K562 (cell line): Measurements from ENCODE around the gene DNAH3. TPM values are rescaled to one million over a fixed set of nuclear protein-coding genes. Genes with fewer than 3 reads are reported as not detected.

ENCODE experiments used
- ATAC-seq: fragments of 200-7000 bp; cut with Tn5 transposase; 3 replicates; pipeline ENCODE4 v1.9.1; 2020; ENCODE audit warnings: moderate library complexity
- BruUV-seq: library from RNA; stranded (reverse); fragments of 400-500 nt; replicated peaks from 2 replicates; lab custom pipeline; 2021; lab: Mats Ljungman, UMichigan
- CTCF ChIA-PET: fragments of 300-600 bp; formaldehyde crosslinking; extraction: SDS; loops from one replicate; lab custom pipeline; 2021; ENCODE audit warnings: low intra/inter-chr PET ratio; lab: Yijun Ruan, JAX
- POLR2A ChIA-PET: fragments of 300-600, 350-650 bp; sonication (Branson Sonifier 250); formaldehyde crosslinking; extraction: SDS; loops from one replicate; lab custom pipeline; 2021; ENCODE audit warnings: antibody characterized with exemption, inconsistent platforms; lab: Yijun Ruan, JAX
- DNase-seq, 4 experiments: peaks; one replicate each; pipeline versions ENCODE4 v3.0.0 to v3.0.0-alpha.2; 2011 to 2018; ENCODE audit warnings: low spot score in 3 of 4, mixed read lengths in 3 of 4; ENCODE audit errors: extremely low read depth in 1 of 4
- FAIRE-seq: peaks from 2 replicates; lab custom pipeline; 2011; peaks lifted over from hg19 to GRCh38; lab: Jason Lieb, UNC
- H2AFZ ChIP-seq: 2 replicates; pipeline ENCODE4 v1.6.0; 2011; ENCODE audit warnings: low read depth, low read length, control low read depth, inconsistent platforms
- H3K27ac ChIP-seq: fragments of 200-600 bp; 3 replicates; pipeline ENCODE4 v1.8.0; 2011; ENCODE audit warnings: low read depth, mild to moderate bottlenecking, control low read depth, inconsistent platforms, low read length, moderate library complexity, mixed read lengths; ENCODE audit errors: extremely low read depth
- H3K27me3 ChIP-seq, 2 experiments: fragments of 300-600 bp in 1 of 2; 2 replicates in 1 of 2; 3 replicates in 1 of 2; pipeline versions ENCODE4 v1.6.0 to v1.8.0; 2011; ENCODE audit warnings: inconsistent platforms in 2 of 2, low read length in 2 of 2, mild to moderate bottlenecking in 1 of 2, mixed read lengths in 1 of 2, moderate library complexity in 1 of 2; ENCODE audit not compliant: control insufficient read depth in 2 of 2, insufficient read depth in 2 of 2
- H3K36me3 ChIP-seq: fragments of 300-600 bp; 3 replicates; pipeline ENCODE4 v1.8.0; 2011; ENCODE audit warnings: mild to moderate bottlenecking, low read length, inconsistent platforms; ENCODE audit not compliant: control insufficient read depth, insufficient read depth
- H3K4me1 ChIP-seq, 2 experiments: fragments of 200-600 bp in 1 of 2; replicated peaks in 1 of 2; 2 replicates in 1 of 2; 3 replicates in 1 of 2; pipeline versions ENCODE4 v1.5.1 to v1.8.0; 2011; ENCODE audit warnings: inconsistent platforms in 2 of 2, low read length in 2 of 2, mild to moderate bottlenecking in 1 of 2, mixed read lengths in 1 of 2, moderate library complexity in 1 of 2; ENCODE audit not compliant: control insufficient read depth in 2 of 2, insufficient read depth in 2 of 2
- H3K4me2 ChIP-seq: 2 replicates; pipeline ENCODE4 v1.6.1; 2011; ENCODE audit warnings: low read length, control low read depth, inconsistent platforms, mixed read lengths; ENCODE audit not compliant: insufficient read depth
- H3K4me3 ChIP-seq: fragments of 200-600 bp; sonication (generic), shearing (Covaris generic); 2 replicates; pipeline ENCODE4 v1.5.1; 2016; ENCODE audit warnings: control low read depth, inconsistent platforms
- H3K79me2 ChIP-seq: fragments of 200-600 bp; 3 replicates; pipeline ENCODE4 v1.8.0; 2011; ENCODE audit warnings: low read length, inconsistent platforms; ENCODE audit not compliant: control insufficient read depth, insufficient read depth
- H3K9ac ChIP-seq, 2 experiments: 2 replicates each; pipeline versions ENCODE4 v1.6.0 to v1.6.1; 2011; ENCODE audit warnings: low read depth in 2 of 2, low read length in 2 of 2, control low read depth in 1 of 2, inconsistent platforms in 1 of 2, mild to moderate bottlenecking in 1 of 2, mixed read lengths in 1 of 2; ENCODE audit not compliant: insufficient read depth in 1 of 2
- H3K9me1 ChIP-seq: one replicate; pipeline ENCODE4 v1.6.0; 2011; ENCODE audit warnings: inconsistent platforms, mild to moderate bottlenecking, low read length, moderate library complexity; ENCODE audit not compliant: control insufficient read depth, insufficient read depth
- H3K9me3 ChIP-seq: replicated peaks from 2 replicates; pipeline ENCODE4 v1.5.1; 2011; ENCODE audit warnings: low read depth, low read length, inconsistent platforms; ENCODE audit not compliant: control insufficient read depth, insufficient read depth
- H4K20me1 ChIP-seq: replicated peaks from 2 replicates; pipeline ENCODE4 v1.6.1; 2011; ENCODE audit warnings: low read length, inconsistent platforms, mixed read lengths; ENCODE audit not compliant: control insufficient read depth, insufficient read depth
- FOXK1 ChIP-seq: sonication (generic); formaldehyde crosslinking; IDR thresholded peaks from 2 replicates; pipeline ENCODE4 v1.8.0; 2022; ENCODE audit warnings: missing genetic modification reagents, mild to moderate bottlenecking, borderline replicate concordance
- GTF2F1 ChIP-seq: IDR thresholded peaks from 2 replicates; pipeline ENCODE4 v1.6.1; 2011; ENCODE audit warnings: low read depth, low read length, improper control_type of control experiment
- HLTF ChIP-seq: fragments of 450-650 bp; IDR thresholded peaks from 2 replicates; pipeline ENCODE4 v1.6.1; 2016
- NCOA4 ChIP-seq: fragments of 450-650 bp; IDR thresholded peaks from 2 replicates; pipeline ENCODE4 v1.6.1; 2018; ENCODE audit warnings: mild to moderate bottlenecking; ENCODE audit not compliant: partially characterized antibody
- TSC22D4 ChIP-seq: fragments of 450-650 bp; IDR thresholded peaks from 2 replicates; pipeline ENCODE4 v1.6.1; 2016; ENCODE audit warnings: missing genetic modification characterization, missing biosample characterization, control low read depth
- ZNF124 ChIP-seq: sonication (generic); formaldehyde crosslinking; IDR thresholded peaks from 2 replicates; pipeline ENCODE4 v1.8.1; 2022; ENCODE audit warnings: missing genetic modification reagents
- ZNF134 ChIP-seq: fragments of 250-450 bp; sonication (Bioruptor Pico); conservative IDR thresholded peaks from 2 replicates; pipeline ENCODE4 v1.4.0; 2020
- ZNF311 ChIP-seq: fragments of 250-450 bp; sonication (Bioruptor Pico); IDR thresholded peaks from 2 replicates; pipeline ENCODE4 v1.4.0; 2020; ENCODE audit warnings: mild to moderate bottlenecking, moderate library complexity
- ZNF785 ChIP-seq: fragments of 250-450 bp; sonication (Bioruptor Pico); IDR thresholded peaks from 2 replicates; pipeline ENCODE4 v1.4.0; 2020; ENCODE audit warnings: mild to moderate bottlenecking
- WGBS: fragments of 100-300 bp; shearing (Covaris generic); methylation state at CpG from one replicate; pipeline ENCODE4 v1.1.6; 2016; ENCODE audit warnings: low coverage, mixed read lengths; ENCODE audit not compliant: insufficient coverage; ENCODE audit errors: missing lambda C conversion rate; 5-methylcytosine and 5-hydroxymethylcytosine counted together
- in situ Hi-C: fragments of 300-500 bp; cut with MboI; formaldehyde crosslinking; loops from 4 replicates; pipeline ENCODE4 v1.15.0; 2018; ENCODE audit warnings: inconsistent platforms, mixed read lengths
- intact Hi-C: fragments of 100-400 bp; cut with micrococcal nuclease; formaldehyde crosslinking; loops from 2 replicates; pipeline ENCODE4 v1.14.2; 2022
- polyA plus RNA-seq, 8 experiments: library from polyadenylated mRNA; depleted of rRNA in 4 of 8; stranded (reverse) in 5 of 8; unstranded in 3 of 8; fragments of >200 nt; fragmentation: Nextera tagmentation in 2 of 8; fragmentation: Illumina TruSeq in 1 of 8; extraction: Ambion mirVana in 2 of 8; extraction: Trizol in 1 of 8; gene quantifications; 2 replicates each; pipeline versions ENCODE4 v1.2.1 to v1.2.3, GENCODE V29; 2011 to 2014; ENCODE audit warnings: inconsistent platforms in 1 of 8, missing spikeins in 1 of 8
- total RNA-seq, 7 experiments: library from RNA; depleted of rRNA in 6 of 7; stranded (reverse); fragments of >200 nt in 6 of 7; fragmentation: Illumina TruSeq in 2 of 7; extraction: Trizol in 2 of 7; gene quantifications; 2 replicates each; pipeline versions ENCODE4 v1.2.1 to v1.2.3, GENCODE V29; 2011 to 2021; ENCODE audit warnings: low replicate concordance in 1 of 7
- TF ChIP-seq, protein P1 (sequence below): sonication (generic); IDR thresholded peaks from 2 replicates; pipeline ENCODE4 v1.6.1; 2016
- TF ChIP-seq, protein P2 (sequence below): fragments of 250-450 bp; sonication (Bioruptor Pico); IDR thresholded peaks from 2 replicates; pipeline ENCODE4 v1.5.1; 2021; ENCODE audit warnings: mild to moderate bottlenecking

DNAH3 gene
- total and polyA plus RNA-seq, 9 of the 15 experiments (the other 6 are each of a cell fraction or from before 2014, with no cell fraction given): 0.32 to 0.84 (median 0.44) TPM

DNA sequence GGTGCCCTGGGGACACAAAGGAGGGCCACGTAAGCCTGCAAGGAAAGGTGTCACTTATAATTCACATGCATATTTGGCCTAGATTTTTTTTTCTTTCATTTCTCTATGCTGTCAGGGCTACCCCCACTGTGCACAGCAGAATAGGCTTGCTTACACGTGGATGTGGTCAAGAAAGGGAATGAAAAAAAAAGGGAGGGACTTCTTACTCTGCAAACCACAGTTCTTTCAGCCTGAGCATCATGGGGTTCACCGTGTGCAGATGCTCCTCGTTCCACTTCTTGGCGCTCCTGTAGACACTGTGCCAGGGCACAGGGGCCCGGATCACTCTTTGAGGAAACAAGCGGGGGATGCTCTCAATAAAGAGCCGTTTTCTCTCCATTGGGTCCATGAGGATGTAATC is 16.6 kb downstream of the DNAH3 start:
- CTCF ChIA-PET: no interaction called here
- DNase-seq (no peak), ATAC-seq (no peak), FAIRE-seq (no peak)
- no peak overlapping the region for H3K4me2 ChIP-seq
- no peak overlapping the region for H3K9ac ChIP-seq
- no peaks in the 10 kb centered on the region for H3K79me2 ChIP-seq
- BruUV-seq: no TSS peak
- intact Hi-C loops (no loop called here), in situ Hi-C loops (no loop called here)
- H2AFZ ChIP-seq: no peak overlapping the region
- H3K9me1 ChIP-seq: no peaks in the 10 kb centered on the region
- TF ChIP-seq GTF2F1: no peak
- TF ChIP-seq, protein P1, sequence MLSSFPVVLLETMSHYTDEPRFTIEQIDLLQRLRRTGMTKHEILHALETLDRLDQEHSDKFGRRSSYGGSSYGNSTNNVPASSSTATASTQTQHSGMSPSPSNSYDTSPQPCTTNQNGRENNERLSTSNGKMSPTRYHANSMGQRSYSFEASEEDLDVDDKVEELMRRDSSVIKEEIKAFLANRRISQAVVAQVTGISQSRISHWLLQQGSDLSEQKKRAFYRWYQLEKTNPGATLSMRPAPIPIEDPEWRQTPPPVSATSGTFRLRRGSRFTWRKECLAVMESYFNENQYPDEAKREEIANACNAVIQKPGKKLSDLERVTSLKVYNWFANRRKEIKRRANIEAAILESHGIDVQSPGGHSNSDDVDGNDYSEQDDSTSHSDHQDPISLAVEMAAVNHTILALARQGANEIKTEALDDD: no peak
- no peak for TF ChIP-seq ZNF134 (CRISPR knock-in tag)
- TF ChIP-seq, protein P2, sequence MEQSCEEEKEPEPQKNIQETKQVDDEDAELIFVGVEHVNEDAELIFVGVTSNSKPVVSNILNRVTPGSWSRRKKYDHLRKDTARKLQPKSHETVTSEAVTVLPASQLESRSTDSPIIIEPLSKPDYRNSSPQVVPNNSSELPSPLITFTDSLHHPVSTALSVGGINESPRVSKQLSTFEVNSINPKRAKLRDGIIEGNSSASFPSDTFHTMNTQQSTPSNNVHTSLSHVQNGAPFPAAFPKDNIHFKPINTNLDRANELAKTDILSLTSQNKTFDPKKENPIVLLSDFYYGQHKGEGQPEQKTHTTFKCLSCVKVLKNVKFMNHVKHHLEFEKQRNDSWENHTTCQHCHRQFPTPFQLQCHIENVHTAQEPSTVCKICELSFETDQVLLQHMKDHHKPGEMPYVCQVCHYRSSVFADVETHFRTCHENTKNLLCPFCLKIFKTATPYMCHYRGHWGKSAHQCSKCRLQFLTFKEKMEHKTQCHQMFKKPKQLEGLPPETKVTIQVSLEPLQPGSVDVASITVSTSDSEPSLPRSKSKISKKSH (CRISPR knock-in tag): no peak
- TF ChIP-seq FOXK1: no peak
- no peak for TF ChIP-seq ZNF124 (CRISPR knock-in tag)
- no peak for TF ChIP-seq ZNF785 (CRISPR knock-in tag)
- TF ChIP-seq HLTF: no peak
- no peak for TF ChIP-seq TSC22D4 (tag)
- no peak for TF ChIP-seq ZNF311 (CRISPR knock-in tag)
- no peak for TF ChIP-seq NCOA4
- 4% methylated on average over 8 of the region's 8 CpGs for WGBS
- no peak overlapping the region for H3K27ac ChIP-seq
- H3K4me1 ChIP-seq: no peaks in the 10 kb centered on the region; a peak in 1 of 5 replicates
- no peaks in the 10 kb centered on the region for H4K20me1 ChIP-seq
- POLR2A ChIA-PET: no interaction called here
- peaks cover 14 to 36% of the 10 kb centered on the region in 2 experiments for H3K27me3 ChIP-seq
- H3K36me3 ChIP-seq: no peaks in the 10 kb centered on the region
- H3K4me3 ChIP-seq: no peak overlapping the region
- no peaks in the 10 kb centered on the region for H3K9me3 ChIP-seq
